Measurements from ENCODE around the gene PARL.

Gene PARL, protein sequence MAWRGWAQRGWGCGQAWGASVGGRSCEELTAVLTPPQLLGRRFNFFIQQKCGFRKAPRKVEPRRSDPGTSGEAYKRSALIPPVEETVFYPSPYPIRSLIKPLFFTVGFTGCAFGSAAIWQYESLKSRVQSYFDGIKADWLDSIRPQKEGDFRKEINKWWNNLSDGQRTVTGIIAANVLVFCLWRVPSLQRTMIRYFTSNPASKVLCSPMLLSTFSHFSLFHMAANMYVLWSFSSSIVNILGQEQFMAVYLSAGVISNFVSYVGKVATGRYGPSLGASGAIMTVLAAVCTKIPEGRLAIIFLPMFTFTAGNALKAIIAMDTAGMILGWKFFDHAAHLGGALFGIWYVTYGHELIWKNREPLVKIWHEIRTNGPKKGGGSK

DNA sequence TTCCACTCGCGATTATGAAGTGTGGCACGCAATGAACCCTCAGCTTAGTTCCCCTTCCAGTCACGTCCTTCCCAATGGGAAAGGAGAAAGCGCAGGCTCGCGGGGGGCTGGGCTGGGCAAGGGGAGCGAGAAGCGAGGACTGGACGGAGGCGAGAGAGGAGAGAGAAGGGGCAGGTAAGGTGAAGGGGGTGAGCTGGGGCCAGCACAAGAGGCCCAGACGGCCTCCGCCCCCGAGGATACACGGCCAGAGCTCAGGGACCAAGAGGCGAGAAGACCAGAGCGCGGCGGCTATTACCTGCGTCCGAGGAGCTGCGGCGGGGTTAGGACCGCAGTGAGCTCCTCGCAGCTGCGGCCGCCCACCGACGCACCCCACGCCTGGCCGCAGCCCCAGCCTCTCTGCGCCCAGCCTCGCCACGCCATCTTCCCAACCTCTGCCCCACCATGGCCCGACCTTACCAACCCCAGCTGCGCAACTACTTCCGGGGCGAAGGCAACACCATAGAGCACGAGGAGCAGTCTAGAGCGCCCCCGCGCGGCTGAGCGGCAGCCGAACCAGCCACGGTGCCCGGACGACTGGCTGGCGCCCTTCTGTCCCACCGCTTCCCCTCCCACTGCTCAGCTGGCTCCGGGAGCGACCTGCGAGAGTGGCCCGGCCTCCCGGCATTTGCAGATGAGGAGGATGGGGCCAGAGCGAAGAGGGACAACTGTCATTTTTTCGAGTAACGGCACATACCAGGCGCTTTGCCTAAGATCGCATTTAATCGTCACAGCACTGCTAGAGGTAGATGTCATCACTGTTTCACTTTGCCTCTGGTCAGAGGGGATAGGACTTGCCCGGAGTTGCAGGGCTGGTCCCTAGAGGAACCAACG is at the start of gene PARL:
Gene PARL (minus strand): TSS at position 454 of the 870 bp plus-strand sequence. CDS start 34 bp downstream, at position 420.
- DNase-seq (ENCODE audit: low spot score): peak; percentile 95

DNA sequence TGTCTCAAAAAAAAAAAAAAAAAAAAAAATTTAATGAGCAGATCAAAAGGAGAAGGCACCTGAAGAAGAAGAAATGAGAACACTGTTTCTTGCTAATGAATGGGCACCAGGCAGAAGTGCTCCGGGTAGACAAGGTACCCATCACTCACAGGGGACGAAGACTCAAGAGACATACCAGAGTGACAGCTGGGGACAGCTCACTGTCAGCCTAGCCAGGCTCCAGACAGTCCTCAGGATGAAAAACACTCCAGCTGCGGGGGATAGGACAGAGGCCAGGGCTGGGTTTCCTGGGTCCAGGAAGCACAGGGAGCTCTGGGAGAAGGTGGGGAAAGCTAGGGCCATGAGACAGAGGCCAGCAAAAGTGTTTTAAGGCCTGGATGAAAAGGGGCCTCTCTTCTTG is 48.5 kb upstream of the PARL start:
- no peak for DNase-seq (ENCODE audit: low spot score)

DNA sequence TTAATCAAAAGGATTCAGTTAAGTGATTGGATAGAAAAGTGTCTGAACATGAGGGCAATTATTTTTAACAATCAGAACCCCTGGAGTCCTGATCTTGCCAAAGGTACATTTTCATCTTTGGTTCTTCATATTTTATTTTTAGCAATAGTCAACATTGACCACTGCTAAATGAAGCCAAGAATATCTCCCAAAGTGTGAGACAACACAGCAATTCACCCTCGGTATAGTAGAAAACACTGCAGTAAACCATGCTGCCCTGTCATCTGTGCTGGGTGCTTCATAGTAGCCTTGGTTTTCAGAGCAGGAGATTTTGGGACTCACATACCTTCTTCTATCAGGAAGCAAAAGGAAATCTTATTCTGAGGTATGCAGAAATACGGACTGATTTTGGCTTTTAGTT is 47.2 kb upstream of the PARL start:
- DNase-seq (ENCODE audit: low spot score): no peak

DNA sequence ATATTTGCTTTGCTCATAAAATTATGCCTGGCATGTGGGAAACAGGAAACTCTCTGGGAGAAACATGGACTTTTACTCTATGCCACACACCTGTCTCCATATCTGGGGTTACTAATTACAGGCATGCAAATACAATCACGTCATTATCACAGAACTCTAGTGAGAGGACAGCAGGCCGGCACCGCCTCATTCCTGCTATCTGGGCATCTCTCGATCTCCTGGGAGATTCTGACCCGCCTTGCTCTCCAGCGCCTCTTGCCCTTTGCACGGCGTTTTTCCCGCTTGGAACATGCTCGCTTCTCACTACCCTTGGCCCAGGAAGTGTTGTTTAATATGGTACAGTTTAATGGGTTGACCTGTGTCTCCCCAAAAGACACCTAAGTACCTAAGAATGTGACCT is 45.4 kb upstream of the PARL start:
- no peak for DNase-seq (ENCODE audit: low spot score)

DNA sequence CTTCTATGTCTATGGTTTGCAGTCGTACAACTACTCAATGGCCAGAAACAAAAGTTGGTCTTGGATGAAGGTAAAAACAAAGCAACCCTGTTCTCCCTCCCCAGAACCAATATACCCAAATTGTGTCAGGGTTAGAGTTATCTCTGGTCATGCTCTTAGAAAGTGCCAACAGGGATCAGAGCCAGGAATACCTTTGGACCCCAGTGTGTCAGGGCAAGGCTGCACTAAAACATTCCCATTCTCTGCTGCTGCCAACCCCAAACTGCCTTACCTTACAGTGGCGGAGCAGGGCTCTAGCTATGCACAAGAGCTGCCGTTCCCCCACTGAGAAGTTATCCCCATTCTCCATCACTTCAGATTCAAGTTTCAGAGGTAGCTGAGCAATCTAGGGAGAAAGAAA is 42.4 kb upstream of the PARL start:
- no peak for DNase-seq (ENCODE audit: low spot score)

DNA sequence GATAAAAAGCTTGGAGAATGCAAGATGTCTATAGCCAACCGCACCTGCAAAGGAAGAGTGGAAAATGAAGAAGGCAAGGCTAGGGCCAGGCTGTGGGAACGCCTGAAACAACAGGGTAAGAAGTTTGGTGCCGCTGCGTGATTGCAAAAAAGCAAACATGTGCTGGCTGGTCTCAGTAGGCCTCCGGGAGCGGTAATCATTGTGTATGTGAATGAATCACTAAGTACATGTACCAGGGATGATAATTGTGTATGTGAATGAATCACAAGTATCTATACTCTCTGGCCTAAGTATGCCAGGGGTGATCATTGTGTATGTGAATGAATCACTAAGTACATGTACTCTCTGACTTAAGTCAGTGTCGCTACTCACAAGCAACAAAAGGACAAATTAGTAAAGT is 40.3 kb upstream of the PARL start:
- DNase-seq (ENCODE audit: low spot score): no peak

- no peak for DNase-seq (ENCODE audit: low spot score)
Observed at GRCh38 chr3:183924543-183924942, 39.9 kb upstream of the PARL start.

DNA sequence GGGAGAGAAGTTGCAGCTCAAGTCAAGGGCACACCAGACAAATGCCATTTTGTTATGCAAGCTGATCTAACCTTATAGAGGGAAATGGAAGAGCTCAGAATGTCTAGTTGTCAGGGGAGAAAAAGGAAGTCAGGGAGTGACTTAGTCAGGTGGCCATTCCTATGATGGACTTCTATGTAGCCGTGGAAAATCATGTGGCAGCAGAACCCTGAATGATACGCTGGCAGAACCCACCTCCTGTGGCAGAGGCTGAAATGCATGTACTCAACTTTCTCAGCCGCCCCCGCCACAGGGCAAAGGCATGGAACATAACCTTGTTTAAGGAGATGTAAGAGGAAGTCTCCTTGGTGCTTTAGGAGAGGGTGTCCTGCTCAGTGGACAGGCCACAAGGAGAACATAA is 37.7 kb upstream of the PARL start:
- no peak for DNase-seq (ENCODE audit: low spot score)

GRCh38 chr3:183921096-183921495 is 36.4 kb upstream of the PARL start:
- no peak for DNase-seq (ENCODE audit: low spot score)

- no peak for DNase-seq (ENCODE audit: low spot score)
Observed at GRCh38 chr3:183920416-183920815, 35.7 kb upstream of the PARL start.

DNA sequence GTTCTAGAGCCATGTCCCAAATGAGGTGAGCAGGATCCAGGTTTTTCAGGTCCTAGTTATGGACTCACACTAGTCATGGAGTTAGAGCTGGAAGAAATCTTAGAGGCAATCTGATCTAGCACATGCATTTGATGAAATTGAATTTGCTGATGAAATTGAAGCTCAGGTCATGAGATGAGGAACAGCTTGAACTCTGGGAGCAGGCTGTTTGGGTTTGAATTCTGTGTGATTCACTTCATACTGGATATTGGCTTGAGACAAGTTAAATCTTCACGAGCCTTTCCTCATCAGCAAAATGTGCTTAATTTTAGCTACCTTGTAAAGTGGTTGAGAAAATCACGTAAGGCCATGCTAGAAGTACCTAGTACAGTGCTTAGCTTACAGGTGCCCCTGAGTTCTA is 33.5 kb upstream of the PARL start:
- no peak for DNase-seq (ENCODE audit: low spot score)

DNA sequence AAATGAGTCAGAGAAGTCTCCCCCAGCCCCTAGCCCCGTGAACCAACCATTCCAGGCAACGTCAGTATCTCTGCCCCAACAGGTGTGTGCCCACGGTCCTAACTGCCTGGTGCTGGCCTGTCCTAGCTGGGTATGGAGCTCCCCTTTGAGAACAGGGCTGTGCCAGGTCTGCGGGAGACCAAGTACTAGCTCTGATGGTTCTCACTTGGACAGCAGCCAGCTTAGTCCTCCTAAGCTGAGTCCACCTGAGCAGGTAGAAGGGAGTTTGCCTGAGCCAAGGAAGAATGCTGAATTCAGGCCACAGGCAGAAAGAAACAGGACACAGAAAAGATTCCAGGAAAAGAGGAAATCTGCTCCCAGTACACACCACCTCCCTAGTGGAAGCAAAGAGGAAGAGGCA is 33.1 kb upstream of the PARL start:
- no peak for DNase-seq (ENCODE audit: low spot score)

- no peak for DNase-seq (ENCODE audit: low spot score)
Observed at GRCh38 chr3:183914856-183915255, 30.2 kb upstream of the PARL start.

DNA sequence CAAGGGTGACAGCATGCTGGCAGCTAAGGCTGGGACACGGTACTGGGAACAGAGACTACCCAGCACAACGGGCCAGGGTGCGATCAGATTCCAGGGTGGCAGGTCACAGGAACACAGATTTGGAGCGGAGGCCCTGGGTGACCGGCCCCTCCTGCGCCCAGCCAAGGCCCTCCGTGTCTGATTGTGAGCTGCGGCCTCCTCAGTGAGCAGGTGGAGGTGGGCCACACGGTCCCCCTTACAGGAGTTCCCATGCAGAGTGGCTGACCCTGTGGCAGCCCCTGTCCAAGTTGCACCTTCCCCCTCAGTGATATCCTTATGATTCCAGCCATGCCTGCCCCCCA is 28.9 kb upstream of the PARL start:
- DNase-seq (ENCODE audit: low spot score): no peak

- DNase-seq (ENCODE audit: low spot score): no peak
Observed at GRCh38 chr3:183912895-183913579, 28.4 kb upstream of the PARL start.

DNA sequence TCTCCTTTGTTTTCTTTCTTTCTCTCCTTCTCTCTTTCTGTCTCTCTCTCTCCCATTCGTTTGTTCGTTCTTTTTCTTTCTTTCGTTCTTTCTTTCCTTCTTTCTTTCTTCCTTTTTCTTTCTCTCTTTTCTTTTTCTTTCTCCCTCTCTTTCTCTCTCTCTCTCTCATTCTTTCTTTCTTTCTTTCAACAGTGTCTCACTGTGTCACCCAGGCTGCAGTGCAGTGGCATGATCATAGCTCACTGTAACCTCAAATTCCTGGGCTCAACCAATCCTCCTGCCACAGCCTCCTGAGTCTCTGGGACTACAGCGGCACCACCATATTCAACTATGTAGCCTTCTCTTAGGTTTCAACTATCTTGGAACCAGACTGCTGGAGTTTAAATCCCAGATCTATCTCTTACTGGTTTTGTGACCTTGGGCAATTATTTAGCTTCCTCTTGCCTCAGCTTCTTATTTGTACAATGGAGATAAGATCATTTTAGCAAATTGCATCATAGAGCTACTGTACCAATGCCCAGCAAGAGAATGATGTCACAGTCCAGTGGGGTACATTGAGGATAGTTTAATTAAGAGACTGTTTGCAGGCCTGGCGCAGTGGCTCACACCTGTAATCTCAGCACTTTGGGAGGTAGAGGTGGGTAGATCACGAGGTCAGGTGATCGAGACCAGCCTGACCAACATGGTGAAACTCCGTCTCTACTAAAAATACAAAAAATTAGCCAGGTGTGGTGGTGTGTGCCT is 27.3 kb upstream of the PARL start:
- no peak for DNase-seq (ENCODE audit: low spot score)

- DNase-seq (ENCODE audit: low spot score): no peak
Observed at GRCh38 chr3:183911087-183911486, 26.4 kb upstream of the PARL start.

DNA sequence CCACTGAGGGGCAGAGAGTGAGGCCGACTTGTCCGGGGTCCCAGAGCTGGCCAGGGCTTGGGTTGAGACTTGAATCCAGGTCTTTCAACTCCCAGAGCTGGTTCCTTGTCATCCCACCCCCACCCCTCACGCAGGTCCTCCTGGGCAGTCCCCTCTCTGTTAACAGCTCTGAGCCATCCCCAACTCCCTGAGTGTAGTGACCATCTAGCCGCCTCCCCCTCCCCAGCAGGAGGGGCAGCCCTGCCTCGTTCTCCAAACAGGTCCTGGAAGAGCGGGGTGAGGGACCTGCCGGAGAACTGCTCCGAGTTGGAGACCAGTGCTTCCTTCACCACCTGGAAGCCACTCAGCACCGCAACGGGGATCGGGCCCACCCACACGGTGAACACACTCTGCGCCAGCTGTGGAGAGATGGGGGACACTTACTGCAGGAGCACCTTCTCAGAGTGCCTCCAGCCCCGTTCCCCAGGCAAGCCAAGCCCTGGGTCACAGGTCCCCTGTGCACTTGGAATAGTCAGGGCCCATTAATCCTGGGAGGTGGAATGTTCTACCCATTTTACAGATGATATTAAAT is 24.4 kb upstream of the PARL start:
- DNase-seq (ENCODE audit: low spot score): no peak

DNA sequence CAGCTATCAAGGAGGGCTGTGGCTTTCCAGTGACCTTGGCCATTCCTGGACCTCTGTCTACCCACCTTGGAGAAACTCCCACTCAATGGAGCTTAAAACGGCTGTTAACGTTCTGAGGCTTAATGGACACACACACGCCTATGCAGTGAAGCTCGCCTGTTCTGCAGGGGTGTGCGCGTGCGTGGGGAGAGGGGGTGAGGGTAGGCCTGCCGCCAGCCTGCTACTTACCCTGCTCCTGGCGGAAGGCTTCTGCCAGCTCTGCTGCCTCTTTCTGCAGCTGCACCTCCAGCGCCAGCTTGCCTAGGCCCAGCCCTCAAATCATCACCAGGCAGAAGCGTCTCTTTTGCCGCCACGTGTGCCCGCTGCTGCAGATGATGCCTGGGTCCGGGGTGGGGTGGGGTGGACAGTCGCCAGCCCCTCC is 23.2 kb upstream of the PARL start:
- DNase-seq (ENCODE audit: low spot score): no peak

GRCh38 chr3:183907176-183907575 is 22.5 kb upstream of the PARL start:
- no peak for DNase-seq (ENCODE audit: low spot score)

DNA sequence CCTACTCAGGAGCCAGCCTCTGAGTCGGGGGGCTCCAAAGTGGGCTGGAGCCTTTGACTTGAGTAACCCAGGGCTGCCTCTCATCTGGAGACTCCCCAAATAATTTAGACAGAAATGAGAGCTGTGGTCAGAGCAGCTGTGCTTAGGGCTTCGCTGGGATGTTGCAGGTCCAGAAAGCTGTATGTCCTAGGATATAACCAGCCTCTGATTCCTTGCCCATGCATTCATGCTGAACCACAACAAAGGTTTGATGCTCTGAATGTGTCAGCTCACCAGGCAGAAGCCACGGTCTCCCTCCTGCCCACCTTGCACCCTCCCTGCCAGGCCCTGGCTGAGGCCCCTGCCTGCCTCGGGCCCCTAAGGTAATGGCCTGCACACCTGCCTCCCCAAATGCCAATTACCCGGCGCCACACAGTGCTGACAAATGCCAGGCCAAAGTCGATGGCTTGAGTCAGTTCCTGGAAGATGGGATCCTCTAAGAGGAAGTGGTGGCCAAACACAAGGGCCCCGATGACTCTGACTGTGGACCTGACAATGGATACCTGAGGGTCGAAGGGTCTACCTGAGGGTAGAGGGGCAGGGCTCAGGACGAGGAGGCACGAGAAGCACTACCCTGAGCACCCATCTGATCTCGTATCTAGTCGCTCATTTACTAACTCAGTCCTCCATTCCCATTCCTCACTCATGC is 21.7 kb upstream of the PARL start:
- DNase-seq (ENCODE audit: low spot score): no peak
